NB4 (cell line): ENCODE data around the gene THSD4.

Experiments
- CTCF ChIP-seq: IDR thresholded peaks from one replicate; pipeline ENCODE4 v1.5.1; 2012; ENCODE audit warnings: low read depth, low read length
- MAX ChIP-seq: IDR thresholded peaks from 2 replicates; pipeline ENCODE4 v1.6.1; 2011; ENCODE audit warnings: low read depth, low read length
- POLR2A ChIP-seq: IDR thresholded peaks from 2 replicates; pipeline ENCODE4 v1.6.1; 2011; ENCODE audit warnings: mild to moderate bottlenecking; ENCODE audit not compliant: insufficient read length; ENCODE audit errors: extremely low read depth

GRCh38 chr15:71817351-71817750 lies 702.1 kb downstream of the THSD4 start:
- no peak for TF ChIP-seq CTCF
- no peak for TF ChIP-seq POLR2A
- TF ChIP-seq MAX = no peak
